ENCODE results near the gene OTOP2. TPM values are rescaled to one million over a fixed set of nuclear protein-coding genes. Genes with fewer than 3 reads are reported as not detected.

Gene OTOP2
- total RNA-seq, 4 donors from 2014 or later: not detected

GRCh38 chr17:74877592-74878548 lies 46.2 kb upstream of the OTOP2 start:
- TF ChIP-seq EP300 (IDR thresholded peaks at IDR 0.05) (no peak), CTCF (IDR thresholded peaks at IDR 0.05) (no peak), POLR2AphosphoS5 (IDR thresholded peaks at IDR 0.05) (no peak), POLR2A (IDR thresholded peaks at IDR 0.05; ENCODE audit: low read depth) (no peak)
- peaks cover 10 to 18% (median 13%) of the 10 kb centered on the region in 4 donors for H3K4me1 ChIP-seq
- no peaks in the 10 kb centered on the region for H3K36me3 ChIP-seq
- H3K9me3 ChIP-seq: no peaks in the 10 kb centered on the region
- peaks cover 0 to 46% (median 0%) of the 10 kb centered on the region in 4 donors for H3K27me3 ChIP-seq
- intact Hi-C loops (cut with DNase I): loop anchor here (10.0 kb wide), 1 partner anchor 423 kb away; no protein-coding TSS in a partner anchor
- WGBS: 59% methylated on average over 12 of the region's 19 CpGs
- DNase-seq (ENCODE audit: extremely low spot score): no peak
- H3K4me3 ChIP-seq: no peak overlapping the region
- no peak overlapping the region for H3K27ac ChIP-seq (replicated peaks in 1 of 4)

- 86% methylated on average over 2 of the region's 2 CpGs for WGBS
Measured at GRCh38 chr17:74878658-74879057, 45.4 kb upstream of the OTOP2 start.

GRCh38 chr17:74879308-74879707 lies 44.8 kb upstream of the OTOP2 start:
- 94% methylated on average over 10 of the region's 16 CpGs for WGBS
- intact Hi-C loops (cut with DNase I): loop anchor here (10.0 kb wide), 1 partner anchor 425 kb away; no protein-coding TSS in a partner anchor
- H3K4me3 ChIP-seq: no peak overlapping the region
- H3K27ac ChIP-seq (replicated peaks in 1 of 4): no peak overlapping the region
- no peaks in the 10 kb centered on the region for H3K9me3 ChIP-seq
- TF ChIP-seq POLR2AphosphoS5 (IDR thresholded peaks at IDR 0.05) (no peak), POLR2A (IDR thresholded peaks at IDR 0.05; ENCODE audit: low read depth) (no peak), EP300 (IDR thresholded peaks at IDR 0.05) (no peak), CTCF (IDR thresholded peaks at IDR 0.05) (no peak)
- no peak for DNase-seq (ENCODE audit: extremely low spot score)
- H3K27me3 ChIP-seq: peaks cover 0 to 58% (median 0%) of the 10 kb centered on the region in 4 donors
- H3K4me1 ChIP-seq: peaks cover 3 to 12% (median 6%) of the 10 kb centered on the region in 4 donors
- H3K36me3 ChIP-seq: no peaks in the 10 kb centered on the region

More at GRCh38 chr17:74878658-74879057, 45.4 kb upstream of the OTOP2 start:
- intact Hi-C loops (cut with DNase I): loop anchor here (10.0 kb wide), 1 partner anchor 424 kb away; no protein-coding TSS in a partner anchor
- Histone ChIP-seq H3K36me3 (no peaks in the 10 kb centered on the region), H3K27me3 (peaks cover 0 to 54% (median 0%) of the 10 kb centered on the region in 4 donors), H3K4me1 (peaks cover 9 to 18% (median 12%) of the 10 kb centered on the region in 4 donors), H3K4me3 (no peak overlapping the region), H3K9me3 (no peaks in the 10 kb centered on the region), H3K27ac (replicated peaks in 1 of 4) (no peak overlapping the region)
- DNase-seq (ENCODE audit: extremely low spot score): no peak
- TF ChIP-seq POLR2A (IDR thresholded peaks at IDR 0.05; ENCODE audit: low read depth) (no peak), CTCF (IDR thresholded peaks at IDR 0.05) (no peak), POLR2AphosphoS5 (IDR thresholded peaks at IDR 0.05) (no peak), EP300 (IDR thresholded peaks at IDR 0.05) (no peak)

GRCh38 chr17:74881073-74881472 lies 43.0 kb upstream of the OTOP2 start:
- WGBS: 80% methylated on average over 9 of the region's 11 CpGs
- Histone ChIP-seq H3K9me3 (no peaks in the 10 kb centered on the region), H3K27ac (replicated peaks in 1 of 4) (no peak overlapping the region), H3K4me3 (no peak overlapping the region), H3K36me3 (no peaks in the 10 kb centered on the region), H3K27me3 (peaks cover 0 to 69% (median 0%) of the 10 kb centered on the region in 4 donors), H3K4me1 (peaks cover 3 to 12% (median 6%) of the 10 kb centered on the region in 4 donors)
- DNase-seq (ENCODE audit: extremely low spot score): no peak
- TF ChIP-seq POLR2A (IDR thresholded peaks at IDR 0.05; ENCODE audit: low read depth): no peak
- no peak for TF ChIP-seq CTCF (IDR thresholded peaks at IDR 0.05)
- TF ChIP-seq POLR2AphosphoS5 (IDR thresholded peaks at IDR 0.05): no peak
- TF ChIP-seq EP300 (IDR thresholded peaks at IDR 0.05): no peak
- intact Hi-C loops (cut with DNase I): no loop called here

Data from esophagus muscularis mucosa (tissue), 4 donors.